Activated naive CD8-positive, alpha-beta T cell treated with anti-CD3 and anti-CD28 coated beads, Interleukin-2, amount 50 U/mL, for 24 hours (primary cell): ENCODE data around the gene PLBD2.

Experiments used
- ATAC-seq: fragments of 150-1000 bp; cut with Tn5 transposase; one replicate; pipeline ENCODE4 v1.10.0; 2021
- DNase-seq: peaks from one replicate; pipeline ENCODE4 v3.0.0; 2021
- H3K27ac Mint-ChIP-seq: one replicate; pipeline ENCODE4 v1.8.0; 2021; ENCODE audit warnings: mild to moderate bottlenecking, mixed read lengths
- H3K27me3 Mint-ChIP-seq: one replicate; pipeline ENCODE4 v1.8.0; 2021; ENCODE audit warnings: mixed read lengths
- H3K36me3 Mint-ChIP-seq: one replicate; pipeline ENCODE4 v1.8.0; 2021; ENCODE audit warnings: low read depth, mixed read lengths
- H3K4me1 Mint-ChIP-seq: one replicate; pipeline ENCODE4 v1.8.0; 2021; ENCODE audit warnings: mixed read lengths
- H3K4me3 Mint-ChIP-seq: one replicate; pipeline ENCODE4 v1.8.0; 2021; ENCODE audit warnings: mild to moderate bottlenecking, moderate library complexity, mixed read lengths
- H3K9me3 Mint-ChIP-seq: one replicate; pipeline ENCODE4 v1.8.0; 2021; ENCODE audit warnings: mixed read lengths

PLBD2 gene

DNA sequence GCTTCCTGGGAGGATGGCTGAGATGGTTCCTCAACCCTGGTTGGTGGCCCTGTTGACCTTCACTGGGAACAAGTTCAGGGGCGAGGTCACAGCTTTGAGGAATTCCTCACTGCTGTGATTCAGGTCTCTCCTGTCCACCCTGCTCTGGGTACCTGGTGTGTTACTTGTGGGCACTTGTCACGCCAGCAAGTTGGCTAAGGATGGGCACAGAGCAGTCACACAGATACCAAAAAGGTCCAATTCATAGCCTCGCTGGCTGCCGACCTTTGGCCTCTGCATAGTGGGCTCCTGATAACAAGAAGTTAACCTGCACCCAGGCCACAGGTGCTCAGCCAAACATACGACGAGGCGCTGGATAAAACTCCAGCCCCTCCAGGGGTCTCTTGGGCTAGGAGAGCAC lies 34.1 kb downstream of the PLBD2 start:
- DNase-seq (no peak), ATAC-seq (no peak)
- no peaks in the 10 kb centered on the region for H3K36me3 Mint-ChIP-seq
- H3K4me3 Mint-ChIP-seq = no peak overlapping the region
- H3K4me1 Mint-ChIP-seq = no peaks in the 10 kb centered on the region
- H3K9me3 Mint-ChIP-seq = no peaks in the 10 kb centered on the region
- no peak overlapping the region for H3K27ac Mint-ChIP-seq
- H3K27me3 Mint-ChIP-seq = no peaks in the 10 kb centered on the region

DNA sequence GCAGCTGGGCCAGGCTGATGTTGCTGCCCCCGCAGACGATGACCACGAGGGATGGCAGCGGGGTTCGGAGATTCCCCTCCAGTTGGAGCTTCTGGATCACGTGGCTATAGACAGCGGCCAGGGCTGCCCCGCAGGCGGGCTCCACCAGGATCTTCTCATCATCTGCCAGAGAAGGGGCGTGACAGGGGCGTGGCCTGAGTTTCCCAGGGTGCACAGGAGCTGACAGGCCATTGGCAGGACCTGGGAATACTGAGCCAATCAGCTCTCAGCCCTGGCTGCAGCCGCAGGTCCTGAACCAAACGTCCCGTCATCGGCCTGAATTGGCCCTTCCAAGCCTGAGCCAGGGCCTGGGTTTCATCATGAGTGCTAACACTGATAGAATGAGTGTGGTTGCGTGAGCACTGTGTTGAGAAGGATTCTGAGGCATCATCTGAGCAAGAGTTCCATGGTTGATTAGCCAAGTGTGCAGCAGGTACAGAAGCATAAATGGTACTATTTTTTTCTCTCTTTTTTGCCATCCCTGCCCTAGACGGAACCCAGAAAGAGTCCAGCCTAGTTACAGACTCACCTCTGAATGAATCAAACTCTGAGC lies 34.7 kb downstream of the PLBD2 start:
- Mint-ChIP-seq H3K4me1 (no peaks in the 10 kb centered on the region), H3K27me3 (peaks cover 2% of the 10 kb centered on the region), H3K27ac (no peak overlapping the region), H3K36me3 (no peaks in the 10 kb centered on the region), H3K4me3 (no peak overlapping the region), H3K9me3 (no peaks in the 10 kb centered on the region)
- DNase-seq (no peak), ATAC-seq (no peak)

DNA sequence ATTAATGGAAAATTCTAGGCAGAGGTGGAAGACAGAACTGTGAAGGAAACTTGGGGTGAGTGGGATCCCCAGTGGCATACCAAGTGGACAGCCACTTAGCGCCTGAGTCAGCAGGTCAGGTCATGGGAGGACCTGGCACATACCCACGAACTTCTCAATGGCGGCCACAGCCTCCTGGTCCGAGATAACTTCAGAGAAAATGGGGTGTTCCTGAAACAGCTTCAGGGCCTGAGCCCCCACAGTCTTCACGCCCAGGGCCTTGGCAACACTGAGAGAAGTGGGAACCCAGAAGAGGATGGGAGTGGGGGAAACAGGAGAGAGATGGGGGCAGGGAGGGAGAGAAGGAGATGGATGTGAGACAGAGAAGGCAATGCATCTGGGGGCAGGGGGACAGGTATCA lies 35.4 kb downstream of the PLBD2 start:
- H3K9me3 Mint-ChIP-seq = no peaks in the 10 kb centered on the region
- no peak for ATAC-seq
- DNase-seq = no peak
- H3K27me3 Mint-ChIP-seq = peaks cover 2% of the 10 kb centered on the region
- no peak overlapping the region for H3K27ac Mint-ChIP-seq
- H3K4me1 Mint-ChIP-seq = no peaks in the 10 kb centered on the region
- no peak overlapping the region for H3K4me3 Mint-ChIP-seq
- no peaks in the 10 kb centered on the region for H3K36me3 Mint-ChIP-seq

DNA sequence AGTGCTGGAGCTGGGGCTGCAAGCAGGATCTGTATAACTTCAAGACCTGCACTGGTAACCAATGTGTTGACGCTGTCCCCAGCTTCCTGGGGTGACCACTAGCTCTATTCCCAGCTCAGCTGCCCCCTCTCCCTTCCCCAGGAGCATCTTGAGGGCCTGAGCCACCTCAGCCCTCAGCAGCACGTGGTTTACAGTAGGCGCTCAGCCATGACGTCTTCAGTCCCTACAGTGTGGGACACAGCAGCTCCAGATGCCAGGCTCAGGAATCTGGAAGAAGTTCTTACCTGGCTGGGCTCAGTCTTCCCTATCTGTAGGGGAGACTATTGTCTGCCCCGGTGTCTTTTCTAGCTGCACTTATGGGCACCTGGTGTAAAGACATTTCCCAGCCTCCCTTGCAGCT lies 36.7 kb downstream of the PLBD2 start:
- no peak for DNase-seq
- Mint-ChIP-seq H3K27me3 (peaks cover 2% of the 10 kb centered on the region), H3K9me3 (no peaks in the 10 kb centered on the region), H3K4me3 (no peak overlapping the region), H3K4me1 (no peaks in the 10 kb centered on the region), H3K27ac (no peak overlapping the region), H3K36me3 (no peaks in the 10 kb centered on the region)
- no peak for ATAC-seq

GRCh38 chr12:113396200-113396599 lies 37.8 kb downstream of the PLBD2 start:
- H3K4me1 Mint-ChIP-seq = no peaks in the 10 kb centered on the region
- no peaks in the 10 kb centered on the region for H3K9me3 Mint-ChIP-seq
- peaks cover 4% of the 10 kb centered on the region for H3K27me3 Mint-ChIP-seq
- ATAC-seq = no peak
- no peak overlapping the region for H3K4me3 Mint-ChIP-seq
- DNase-seq = no peak
- H3K36me3 Mint-ChIP-seq = no peaks in the 10 kb centered on the region
- no peak overlapping the region for H3K27ac Mint-ChIP-seq

- ATAC-seq = no peak
- Mint-ChIP-seq H3K27me3 (peaks cover 4% of the 10 kb centered on the region), H3K4me1 (no peaks in the 10 kb centered on the region), H3K36me3 (no peaks in the 10 kb centered on the region), H3K27ac (no peak overlapping the region), H3K4me3 (no peak overlapping the region), H3K9me3 (no peaks in the 10 kb centered on the region)
- DNase-seq = no peak
Measured at GRCh38 chr12:113396828-113397496, 38.6 kb downstream of the PLBD2 start.

- Mint-ChIP-seq H3K27ac (no peak overlapping the region), H3K4me1 (no peaks in the 10 kb centered on the region), H3K27me3 (peaks cover 4% of the 10 kb centered on the region), H3K36me3 (no peaks in the 10 kb centered on the region), H3K9me3 (no peaks in the 10 kb centered on the region), H3K4me3 (no peak overlapping the region)
- ATAC-seq (no peak), DNase-seq (no peak)
Measured at GRCh38 chr12:113397497-113398197, 39.3 kb downstream of the PLBD2 start.

DNA sequence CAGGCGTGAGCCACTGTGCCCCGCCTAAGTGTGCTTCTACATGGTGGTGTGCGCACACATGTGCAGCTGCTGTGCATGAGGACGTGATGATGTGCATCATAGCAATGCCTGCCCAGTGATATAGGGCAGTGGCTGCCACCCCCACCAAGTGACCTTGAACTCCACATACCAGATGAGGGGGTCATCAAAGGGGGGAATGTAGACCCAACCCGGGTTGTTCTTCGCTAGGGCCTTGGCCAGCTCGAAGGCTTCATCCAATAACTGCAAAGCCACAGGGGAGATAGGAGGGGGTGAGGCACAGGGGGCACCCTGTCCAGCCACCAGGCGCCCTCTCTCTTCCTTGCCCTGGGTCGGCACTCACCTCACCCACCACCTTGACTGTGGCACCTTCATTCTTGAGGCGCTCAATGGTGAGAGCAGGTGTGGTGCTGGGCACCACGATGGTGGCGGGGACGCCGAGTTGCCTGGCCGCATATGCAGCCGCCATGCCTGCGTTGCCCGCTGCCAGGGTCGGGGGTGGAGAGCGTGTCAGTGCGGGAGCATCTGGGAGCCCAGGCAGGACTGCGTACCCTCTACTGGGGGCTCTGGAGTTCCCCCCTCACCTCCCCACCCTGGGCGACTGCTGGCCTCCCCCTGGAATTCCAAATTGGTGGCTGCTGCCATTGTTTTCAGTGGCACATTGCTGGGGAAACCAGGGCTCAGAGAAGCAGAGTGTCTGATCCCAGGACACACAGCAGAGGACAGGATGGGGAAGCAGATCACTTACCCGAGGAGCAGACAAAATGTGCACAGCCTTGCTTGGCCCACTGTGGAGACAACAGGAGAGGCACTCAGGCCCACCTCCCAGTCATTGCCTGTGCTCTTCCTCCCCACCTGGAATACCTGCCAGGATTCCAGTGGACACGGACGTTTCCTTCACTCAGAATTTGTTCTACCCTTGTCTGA lies 40.2 kb downstream of the PLBD2 start:
- ATAC-seq = no peak
- no peak overlapping the region for H3K4me3 Mint-ChIP-seq
- no peaks in the 10 kb centered on the region for H3K36me3 Mint-ChIP-seq
- H3K9me3 Mint-ChIP-seq = no peaks in the 10 kb centered on the region
- H3K27me3 Mint-ChIP-seq = peaks cover 4% of the 10 kb centered on the region
- no peak overlapping the region for H3K27ac Mint-ChIP-seq
- H3K4me1 Mint-ChIP-seq = no peaks in the 10 kb centered on the region
- DNase-seq = no peak

- Mint-ChIP-seq H3K4me1 (no peaks in the 10 kb centered on the region), H3K27me3 (peaks cover 6% of the 10 kb centered on the region), H3K27ac (no peak overlapping the region), H3K4me3 (no peak overlapping the region), H3K36me3 (no peaks in the 10 kb centered on the region), H3K9me3 (no peaks in the 10 kb centered on the region)
- no peak for ATAC-seq
- no peak for DNase-seq
Measured at GRCh38 chr12:113399490-113399889, 41.1 kb downstream of the PLBD2 start.

- no peak overlapping the region for H3K27ac Mint-ChIP-seq
- no peak for ATAC-seq
- H3K27me3 Mint-ChIP-seq = peaks cover 6% of the 10 kb centered on the region
- H3K4me1 Mint-ChIP-seq = no peaks in the 10 kb centered on the region
- H3K36me3 Mint-ChIP-seq = no peaks in the 10 kb centered on the region
- no peak for DNase-seq
- no peak overlapping the region for H3K4me3 Mint-ChIP-seq
- no peaks in the 10 kb centered on the region for H3K9me3 Mint-ChIP-seq
Measured at GRCh38 chr12:113400362-113400761, 42.0 kb downstream of the PLBD2 start.

DNA sequence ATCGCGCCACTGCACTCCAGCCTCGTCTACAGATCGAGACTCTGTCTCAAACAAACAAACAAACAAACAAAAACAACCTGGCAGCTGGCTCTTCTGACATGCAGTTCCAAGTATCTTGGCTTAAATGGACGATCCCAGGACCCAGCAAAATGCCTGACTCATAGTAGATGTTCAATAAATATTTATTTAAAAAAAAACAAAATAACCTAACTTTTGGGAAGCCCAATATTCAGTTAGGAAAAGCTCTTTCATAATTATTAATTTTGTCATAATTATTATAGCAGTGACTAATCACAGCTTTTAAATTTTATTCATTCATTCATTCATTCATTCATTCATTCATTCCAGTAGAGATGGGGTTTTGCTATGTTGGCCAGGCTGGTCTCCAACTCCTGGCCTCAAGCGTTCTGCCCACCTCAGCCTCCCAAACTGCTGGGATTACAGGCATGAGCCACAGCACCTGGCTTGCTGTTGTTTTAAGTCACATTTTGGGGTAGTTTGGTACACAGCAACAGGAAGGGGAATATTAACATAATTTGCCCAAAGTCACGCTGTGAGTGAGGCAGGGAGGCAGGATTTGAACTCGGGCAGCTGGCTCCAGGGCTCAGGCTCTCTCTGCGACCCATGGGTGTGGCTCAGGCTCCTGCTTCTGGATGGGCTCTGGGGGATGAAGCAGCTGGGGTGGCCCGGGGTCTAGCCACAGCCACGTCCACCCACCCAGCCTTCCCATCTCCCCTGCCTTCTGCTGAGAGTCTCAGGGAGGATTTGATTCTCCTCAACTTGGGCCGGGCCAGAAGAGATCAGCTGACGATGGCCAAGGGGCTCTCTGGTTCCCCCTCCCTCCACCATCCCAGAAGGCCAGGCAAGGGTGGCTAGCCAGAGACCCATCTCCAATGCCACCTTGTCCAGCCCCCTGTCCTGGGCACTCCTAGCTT lies 42.9 kb downstream of the PLBD2 start:
- ATAC-seq (no peak), DNase-seq (no peak)
- no peaks in the 10 kb centered on the region for H3K4me1 Mint-ChIP-seq
- no peak overlapping the region for H3K4me3 Mint-ChIP-seq
- peaks cover 6% of the 10 kb centered on the region for H3K27me3 Mint-ChIP-seq
- H3K9me3 Mint-ChIP-seq = no peaks in the 10 kb centered on the region
- no peak overlapping the region for H3K27ac Mint-ChIP-seq
- H3K36me3 Mint-ChIP-seq = no peaks in the 10 kb centered on the region

DNA sequence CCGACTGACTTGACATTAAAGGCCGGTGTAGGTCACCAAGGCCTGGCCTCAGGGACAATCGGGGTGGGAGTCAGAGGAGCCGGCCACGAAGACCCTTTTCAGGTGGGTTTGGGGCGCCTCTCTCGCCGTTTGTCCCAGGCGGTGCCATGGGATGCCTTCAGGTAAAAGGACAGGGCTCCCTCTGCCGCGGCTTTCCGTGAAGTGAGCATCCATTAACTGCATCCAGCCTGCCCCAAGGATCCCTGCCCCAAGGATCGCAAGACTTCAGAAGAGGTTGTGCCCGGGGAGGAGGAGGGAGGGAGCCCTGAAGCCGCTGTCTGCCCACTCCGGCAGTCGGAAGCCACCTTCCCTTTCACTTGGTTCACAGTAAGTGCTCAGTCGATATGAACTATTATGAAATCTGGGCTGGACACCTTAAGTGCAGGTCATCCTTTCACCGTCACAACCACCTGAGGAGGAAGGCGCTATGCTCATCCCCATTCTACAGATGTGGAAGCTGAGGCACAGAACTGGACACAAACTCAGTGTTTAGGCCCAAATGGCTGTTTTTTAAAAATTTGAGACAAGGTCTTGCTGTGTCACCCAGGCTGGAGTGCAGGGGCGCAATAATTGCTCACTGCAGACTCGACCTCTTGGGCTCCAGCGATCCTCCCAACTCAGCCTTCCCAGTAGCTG lies 44.3 kb downstream of the PLBD2 start:
- Mint-ChIP-seq H3K27me3 (peaks cover 5% of the 10 kb centered on the region), H3K9me3 (no peaks in the 10 kb centered on the region), H3K27ac (no peak overlapping the region), H3K36me3 (no peaks in the 10 kb centered on the region), H3K4me1 (no peaks in the 10 kb centered on the region), H3K4me3 (no peak overlapping the region)
- DNase-seq (no peak), ATAC-seq (no peak)
